PC-9 (cell line): Measurements from ENCODE around the gene C1orf35.

Experiments used
- EZH2 ChIP-seq: fragments of 200-600 bp; sonication (generic); IDR thresholded peaks from 2 replicates; pipeline ENCODE4 v1.8.0; 2017; ENCODE audit warnings: antibody characterized with exemption, low read depth
- TF ChIP-seq, protein P1 (sequence below): fragments of 200-600 bp; sonication (generic); conservative IDR thresholded peaks from 2 replicates; pipeline ENCODE4 v1.6.1; 2017; ENCODE audit warnings: mixed run types, antibody characterized with exemption, mild to moderate bottlenecking, moderate library complexity

- no peak for TF ChIP-seq EZH2
- TF ChIP-seq, protein P1, sequence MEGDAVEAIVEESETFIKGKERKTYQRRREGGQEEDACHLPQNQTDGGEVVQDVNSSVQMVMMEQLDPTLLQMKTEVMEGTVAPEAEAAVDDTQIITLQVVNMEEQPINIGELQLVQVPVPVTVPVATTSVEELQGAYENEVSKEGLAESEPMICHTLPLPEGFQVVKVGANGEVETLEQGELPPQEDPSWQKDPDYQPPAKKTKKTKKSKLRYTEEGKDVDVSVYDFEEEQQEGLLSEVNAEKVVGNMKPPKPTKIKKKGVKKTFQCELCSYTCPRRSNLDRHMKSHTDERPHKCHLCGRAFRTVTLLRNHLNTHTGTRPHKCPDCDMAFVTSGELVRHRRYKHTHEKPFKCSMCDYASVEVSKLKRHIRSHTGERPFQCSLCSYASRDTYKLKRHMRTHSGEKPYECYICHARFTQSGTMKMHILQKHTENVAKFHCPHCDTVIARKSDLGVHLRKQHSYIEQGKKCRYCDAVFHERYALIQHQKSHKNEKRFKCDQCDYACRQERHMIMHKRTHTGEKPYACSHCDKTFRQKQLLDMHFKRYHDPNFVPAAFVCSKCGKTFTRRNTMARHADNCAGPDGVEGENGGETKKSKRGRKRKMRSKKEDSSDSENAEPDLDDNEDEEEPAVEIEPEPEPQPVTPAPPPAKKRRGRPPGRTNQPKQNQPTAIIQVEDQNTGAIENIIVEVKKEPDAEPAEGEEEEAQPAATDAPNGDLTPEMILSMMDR: no peak
Measured at GRCh38 chr1:228058949-228059633, 44.0 kb downstream of the C1orf35 start.
